Stimulated activated CD8-positive, alpha-beta memory T cell treated with anti-CD3 and anti-CD28 coated beads, Interleukin-12 subunit alpha, Interleukin-12 subunit beta, amount 100 ng/mL, for 4 hours (primary cell): ENCODE results near the gene MDC1.
A peak's percentile ranks its signal among the peaks of the same experiment; 100 is the strongest.

Experiments
- DNase-seq: peaks from one replicate; pipeline ENCODE4 v3.0.0-alpha.2; 2020; ENCODE audit warnings: low read depth

The MDC1 gene

GRCh38 chr6:30747300-30747687 lies 30.2 kb upstream of the MDC1 start:
- DNase-seq: no peak

GRCh38 chr6:30744054-30744805 lies 27.1 kb upstream of the MDC1 start, which contains the start of gene IER3:
IER3 (minus strand) TSS chr6:30744547; CDS start chr6:30744518, 29 bp downstream.
- peak; percentile 81 for DNase-seq

GRCh38 chr6:30743099-30744053 lies 26.3 kb upstream of the MDC1 start:
- peak; percentile 20 for DNase-seq

GRCh38 chr6:30742316-30743098 lies 25.4 kb upstream of the MDC1 start, which contains the start of gene FLOT1:
FLOT1 (minus strand) TSS chr6:30742687; CDS start chr6:30742189, 498 bp downstream.
- peak; percentile 88 for DNase-seq

GRCh38 chr6:30741789-30742315 lies 24.8 kb upstream of the MDC1 start:
- DNase-seq: peak; percentile 27

GRCh38 chr6:30741063-30741779 lies 24.1 kb upstream of the MDC1 start:
- DNase-seq: no peak

GRCh38 chr6:30740540-30740870 lies 23.4 kb upstream of the MDC1 start:
- DNase-seq: no peak

- no peak for DNase-seq
Measured at GRCh38 chr6:30738532-30738931, 21.5 kb upstream of the MDC1 start.

GRCh38 chr6:30735668-30736314 lies 18.7 kb upstream of the MDC1 start:
- DNase-seq: no peak

GRCh38 chr6:30732237-30732943 lies 15.3 kb upstream of the MDC1 start:
- no peak for DNase-seq

- DNase-seq: peak; percentile 70
Measured at GRCh38 chr6:30730601-30731435, 13.7 kb upstream of the MDC1 start.

GRCh38 chr6:30727920-30728553 lies 11.0 kb upstream of the MDC1 start:
- no peak for DNase-seq

- DNase-seq: no peak
Measured at GRCh38 chr6:30726506-30727413, 9.7 kb upstream of the MDC1 start.

GRCh38 chr6:30725713-30726505 lies 8.8 kb upstream of the MDC1 start:
- DNase-seq: no peak

GRCh38 chr6:30724906-30725667 lies 8.0 kb upstream of the MDC1 start:
- DNase-seq: no peak
